A673 (cell line): ENCODE results near the gene FRAS1. TPM values are rescaled to one million over a fixed set of nuclear protein-coding genes. Genes with fewer than 3 reads are reported as not detected.
"Not testable (repeated sequence)": the region's sequence is repeated elsewhere in the genome, so short reads cannot be mapped to it uniquely, and the experiment has no call there.

Experiments used
- BruUV-seq: library from RNA; stranded (reverse); fragments of 400-500 nt; replicated peaks from 2 replicates; lab custom pipeline; 2021; lab: Mats Ljungman, UMichigan
- CTCF ChIA-PET: fragments of 300-600 bp; sonication (Branson Sonifier 250); formaldehyde crosslinking; loops from one replicate; lab custom pipeline; 2022; ENCODE audit warnings: antibody characterized with exemption; lab: Charles Lee
- POLR2A ChIA-PET: fragments of 300-600 bp; sonication (Branson Sonifier 250); formaldehyde crosslinking; loops from one replicate; lab custom pipeline; 2022; ENCODE audit warnings: antibody characterized with exemption; ENCODE audit not compliant: low non-redundant PET; lab: Charles Lee
- DNase-seq: peaks from one replicate; pipeline ENCODE4 v3.0.0-alpha.2; 2015; ENCODE audit warnings: low spot score
- H3K27ac ChIP-seq: fragments of 200-600 bp; sonication (generic); 2 replicates; pipeline ENCODE4 v1.5.1; 2016; ENCODE audit warnings: mixed run types, low read depth, mild to moderate bottlenecking, mixed read lengths, antibody characterized with exemption, low read length; ENCODE audit not compliant: poor library complexity, severe bottlenecking
- H3K27me3 ChIP-seq: fragments of 200-600 bp; sonication (generic); replicated peaks from 2 replicates; pipeline ENCODE4 v1.6.1; 2017; ENCODE audit warnings: mixed run types, low read depth, mild to moderate bottlenecking, mixed read lengths, antibody characterized with exemption, low read length; ENCODE audit not compliant: insufficient read depth, poor library complexity
- H3K36me3 ChIP-seq: fragments of 200-600 bp; sonication (generic); 2 replicates; pipeline ENCODE4 v1.6.1; 2016; ENCODE audit warnings: mixed run types, mild to moderate bottlenecking, mixed read lengths, antibody characterized with exemption, low read length; ENCODE audit not compliant: insufficient read depth, poor library complexity, severe bottlenecking
- H3K4me1 ChIP-seq: fragments of 200-600 bp; sonication (generic); 2 replicates; pipeline ENCODE4 v1.6.1; 2017; ENCODE audit warnings: mixed run types, mild to moderate bottlenecking, mixed read lengths, antibody characterized with exemption, low read length; ENCODE audit not compliant: insufficient read depth, poor library complexity, severe bottlenecking
- H3K4me3 ChIP-seq: fragments of 200-600 bp; sonication (generic); 2 replicates; pipeline ENCODE4 v1.5.1; 2016; ENCODE audit warnings: low read depth, mixed run types, mild to moderate bottlenecking, mixed read lengths, low read length; ENCODE audit not compliant: poor library complexity, severe bottlenecking
- H3K9me3 ChIP-seq: fragments of 200-600 bp; sonication (generic); 2 replicates; pipeline ENCODE4 v1.6.1; 2016; ENCODE audit warnings: mixed run types, low read depth, mild to moderate bottlenecking, mixed read lengths, antibody characterized with exemption, low read length; ENCODE audit not compliant: poor library complexity, severe bottlenecking
- EZH2 ChIP-seq: fragments of 200-600 bp; sonication (generic); IDR thresholded peaks from 2 replicates; pipeline ENCODE4 v1.6.1; 2017; ENCODE audit warnings: borderline replicate concordance, low read depth, mild to moderate bottlenecking, mixed read lengths, antibody characterized with exemption, low read length; ENCODE audit not compliant: poor library complexity, severe bottlenecking
- intact Hi-C: fragments of 100-400 bp; cut with micrococcal nuclease; formaldehyde crosslinking; loops from one replicate; pipeline ENCODE4 v1.10.0; 2022; ENCODE audit not compliant: unreplicated experiment
- total RNA-seq: library from RNA; stranded (reverse); gene quantifications from 2 replicates; pipeline ENCODE4 v1.2.3, GENCODE V29; 2021
- TF ChIP-seq, protein P1 (sequence below): fragments of 300-800, 200-600 bp; sonication (generic); conservative IDR thresholded peaks from 2 replicates; pipeline ENCODE4 v1.5.1; 2017; ENCODE audit warnings: low read depth, mild to moderate bottlenecking, antibody characterized with exemption, low read length, moderate library complexity, mixed read lengths

FRAS1 gene
- total RNA-seq, 1 experiment from 2014 or later = 0.06 TPM

DNA sequence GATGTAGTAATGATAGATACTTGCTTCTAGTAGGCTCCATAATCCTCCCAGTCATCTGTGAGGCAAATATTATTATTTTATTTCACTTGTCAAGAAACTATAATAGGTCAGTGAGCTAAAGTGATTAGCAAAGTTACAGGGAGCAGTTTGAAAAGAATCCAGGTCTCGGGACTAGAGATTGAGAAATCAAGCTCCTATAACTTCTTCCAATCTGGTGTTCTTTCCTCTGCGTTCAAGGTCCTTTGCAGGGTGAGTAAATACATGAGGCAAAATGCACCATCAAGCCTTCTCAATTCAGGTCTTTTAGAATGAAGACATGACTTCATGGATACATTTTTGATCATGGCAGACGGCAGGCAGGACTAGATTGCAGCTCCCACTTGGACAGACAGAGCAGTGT lies 150.4 kb downstream of the FRAS1 start:
- TF ChIP-seq, protein P1, sequence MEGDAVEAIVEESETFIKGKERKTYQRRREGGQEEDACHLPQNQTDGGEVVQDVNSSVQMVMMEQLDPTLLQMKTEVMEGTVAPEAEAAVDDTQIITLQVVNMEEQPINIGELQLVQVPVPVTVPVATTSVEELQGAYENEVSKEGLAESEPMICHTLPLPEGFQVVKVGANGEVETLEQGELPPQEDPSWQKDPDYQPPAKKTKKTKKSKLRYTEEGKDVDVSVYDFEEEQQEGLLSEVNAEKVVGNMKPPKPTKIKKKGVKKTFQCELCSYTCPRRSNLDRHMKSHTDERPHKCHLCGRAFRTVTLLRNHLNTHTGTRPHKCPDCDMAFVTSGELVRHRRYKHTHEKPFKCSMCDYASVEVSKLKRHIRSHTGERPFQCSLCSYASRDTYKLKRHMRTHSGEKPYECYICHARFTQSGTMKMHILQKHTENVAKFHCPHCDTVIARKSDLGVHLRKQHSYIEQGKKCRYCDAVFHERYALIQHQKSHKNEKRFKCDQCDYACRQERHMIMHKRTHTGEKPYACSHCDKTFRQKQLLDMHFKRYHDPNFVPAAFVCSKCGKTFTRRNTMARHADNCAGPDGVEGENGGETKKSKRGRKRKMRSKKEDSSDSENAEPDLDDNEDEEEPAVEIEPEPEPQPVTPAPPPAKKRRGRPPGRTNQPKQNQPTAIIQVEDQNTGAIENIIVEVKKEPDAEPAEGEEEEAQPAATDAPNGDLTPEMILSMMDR = no peak
- no peak for TF ChIP-seq EZH2
- CTCF ChIA-PET = no interaction called here

DNA sequence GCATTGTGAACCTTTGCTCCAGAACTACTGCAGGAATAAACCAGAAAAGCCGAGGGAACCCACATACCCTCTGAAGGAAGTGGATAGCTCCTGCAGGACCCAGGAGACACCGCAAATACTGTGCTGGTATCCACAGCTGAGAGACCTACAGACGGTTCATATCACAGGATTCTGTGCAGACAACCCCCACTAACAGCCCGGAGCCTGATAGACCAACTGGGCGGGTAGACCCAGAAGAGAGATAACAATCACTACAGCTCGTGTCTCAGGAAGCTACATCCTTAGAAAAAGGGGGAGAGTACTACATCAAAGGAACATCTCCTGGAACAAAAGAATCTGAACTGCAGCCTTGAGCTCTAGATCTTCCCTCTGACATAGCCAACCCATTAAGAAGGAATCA lies 150.8 kb downstream of the FRAS1 start:
- POLR2A ChIA-PET = no interaction called here

More for the DNA sequence above, 150.4 kb downstream of the FRAS1 start:
- Histone ChIP-seq H3K27ac (no peak overlapping the region), H3K4me1 (no peaks in the 10 kb centered on the region), H3K27me3 (no peaks in the 10 kb centered on the region), H3K36me3 (no peaks in the 10 kb centered on the region), H3K9me3 (no peaks in the 10 kb centered on the region), H3K4me3 (no peak overlapping the region)
- DNase-seq = no peak
- intact Hi-C loops = no loop called here
- POLR2A ChIA-PET = no interaction called here
- BruUV-seq = no TSS peak

DNA sequence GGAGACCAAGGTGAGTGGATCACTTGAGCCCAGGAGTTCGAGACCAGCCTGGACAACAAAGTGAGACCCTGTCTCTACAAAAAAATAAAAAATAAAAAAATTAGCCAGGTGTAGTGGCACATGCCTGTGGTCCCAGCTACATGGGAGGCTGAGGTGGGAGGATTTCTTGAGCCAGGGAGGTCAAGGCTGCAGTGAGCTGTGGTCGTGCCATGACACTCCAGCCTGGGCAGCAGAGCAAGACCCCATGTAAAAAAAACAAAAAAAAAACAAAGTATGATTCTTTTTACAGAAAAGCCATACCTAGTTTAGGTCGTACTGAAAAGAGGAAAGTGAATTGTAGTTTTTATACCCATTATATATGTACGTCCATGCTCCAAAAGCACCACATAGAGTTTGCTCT lies 151.8 kb downstream of the FRAS1 start:
- H3K4me1 ChIP-seq, H3K36me3 ChIP-seq, CTCF ChIA-PET, DNase-seq, BruUV-seq, intact Hi-C loops, H3K9me3 ChIP-seq, H3K27ac ChIP-seq, H3K4me3 ChIP-seq, POLR2A ChIA-PET, H3K27me3 ChIP-seq: not testable (repeated sequence)

More for the DNA sequence above, 150.8 kb downstream of the FRAS1 start:
- BruUV-seq = no TSS peak
- intact Hi-C loops = no loop called here
- Histone ChIP-seq H3K9me3 (no peaks in the 10 kb centered on the region), H3K27me3 (no peaks in the 10 kb centered on the region), H3K4me1 (no peaks in the 10 kb centered on the region), H3K36me3 (no peaks in the 10 kb centered on the region), H3K27ac (no peak overlapping the region), H3K4me3 (no peak overlapping the region)
- TF ChIP-seq, protein P1 = no peak
- no peak for TF ChIP-seq EZH2
- CTCF ChIA-PET = no interaction called here
- no peak for DNase-seq

DNA sequence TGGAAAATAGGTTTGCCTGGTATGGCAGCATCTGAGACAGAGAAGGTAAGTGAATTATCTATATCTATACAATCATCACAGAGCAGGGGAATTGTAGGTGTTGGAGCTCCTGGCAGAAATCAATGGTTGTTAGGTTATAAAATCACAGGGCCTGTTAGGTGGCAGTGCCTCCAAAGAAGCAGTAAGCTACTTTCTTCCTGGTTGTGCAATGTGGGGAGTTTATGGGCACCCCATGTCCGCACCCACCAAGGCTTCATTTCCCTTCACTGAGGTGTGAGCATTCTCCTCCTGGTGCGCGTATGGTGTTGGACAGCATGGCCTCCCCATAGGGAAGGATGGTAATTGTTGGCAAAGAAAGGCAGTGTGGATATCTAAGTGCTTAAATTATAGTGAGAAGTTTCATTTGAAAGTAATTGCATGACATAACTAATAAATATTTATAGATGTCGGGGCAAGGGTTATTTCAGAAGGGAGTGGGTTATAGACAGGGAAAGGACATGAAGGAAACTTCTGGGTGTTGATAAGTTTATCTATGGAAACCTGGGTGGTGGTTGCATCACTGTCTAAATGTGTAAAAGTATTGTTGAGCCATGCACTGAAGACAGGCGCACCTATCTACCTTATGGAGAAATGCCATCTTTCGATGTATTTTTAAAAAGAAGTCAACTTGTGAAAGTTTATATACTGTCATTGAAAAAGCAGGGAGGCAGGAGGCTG lies 153.7 kb downstream of the FRAS1 start:
- Histone ChIP-seq H3K9me3 (no peaks in the 10 kb centered on the region), H3K4me1 (no peaks in the 10 kb centered on the region), H3K4me3 (no peak overlapping the region), H3K27me3 (no peaks in the 10 kb centered on the region), H3K36me3 (no peaks in the 10 kb centered on the region), H3K27ac (no peak overlapping the region)
- TF ChIP-seq EZH2 = no peak
- TF ChIP-seq, protein P1 = no peak
- intact Hi-C loops = no loop called here
- ChIA-PET POLR2A (no interaction called here), CTCF (no interaction called here)
- no TSS peak for BruUV-seq
- no peak for DNase-seq
